ENCODE data around the gene KRTAP5-8.
A peak's percentile ranks its signal among the peaks of the same experiment; 100 is the strongest.
"Not testable (repeated sequence)": the region's sequence is repeated elsewhere in the genome, so short reads cannot be mapped to it uniquely, and the experiment has no call there.

KRTAP5-8 gene

DNA sequence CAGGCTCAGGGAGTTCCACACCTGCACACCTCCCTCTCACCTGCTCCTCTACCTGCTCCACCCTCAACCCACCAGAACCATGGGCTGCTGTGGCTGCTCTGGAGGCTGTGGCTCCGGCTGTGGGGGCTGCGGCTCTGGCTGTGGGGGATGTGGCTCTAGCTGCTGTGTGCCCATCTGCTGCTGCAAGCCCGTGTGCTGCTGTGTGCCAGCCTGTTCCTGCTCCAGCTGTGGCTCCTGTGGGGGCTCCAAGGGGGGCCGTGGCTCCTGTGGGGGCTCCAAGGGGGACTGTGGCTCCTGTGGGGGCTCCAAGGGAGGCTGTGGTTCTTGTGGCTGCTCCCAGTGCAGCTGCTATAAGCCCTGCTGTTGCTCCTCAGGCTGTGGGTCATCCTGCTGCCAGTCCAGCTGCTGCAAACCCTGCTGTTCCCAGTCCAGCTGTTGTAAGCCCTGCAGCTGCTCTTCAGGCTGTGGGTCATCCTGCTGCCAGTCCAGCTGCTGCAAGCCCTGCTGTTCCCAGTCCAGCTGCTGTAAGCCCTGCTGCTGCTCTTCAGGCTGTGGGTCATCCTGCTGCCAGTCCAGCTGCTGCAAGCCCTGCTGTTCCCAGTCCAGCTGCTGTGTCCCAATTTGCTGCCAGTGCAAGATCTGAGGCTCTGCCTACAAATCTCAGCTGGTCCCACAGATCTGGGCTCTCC lies at the start of gene KRTAP5-8:
Gene KRTAP5-8 (plus strand): TSS at position 49 of the 689 bp plus-strand sequence. CDS start 31 bp downstream, at position 80.
- H3K4me2 ChIP-seq (ENCODE audit: low read length); H3K79me2 ChIP-seq (ENCODE audit: low read length); H2AFZ ChIP-seq (ENCODE audit: low read depth, low read length); H3K9ac ChIP-seq (ENCODE audit: low read length); H3K27ac ChIP-seq (ENCODE audit: low read length); H3K27me3 ChIP-seq (ENCODE audit: low read depth, low read length); H3K36me3 ChIP-seq (replicated peaks; ENCODE audit: low read depth, low read length); H3K9me3 ChIP-seq (ENCODE audit: insufficient read depth, low read length); H3K4me3 ChIP-seq (ENCODE audit: low read length); H4K20me1 ChIP-seq (ENCODE audit: insufficient read depth, low read length): not testable (repeated sequence)
- H3K4me1 ChIP-seq (ENCODE audit: low read length), result peaks cover 14% of the 10 kb centered on the region

- Histone ChIP-seq H3K27me3 (ENCODE audit: low read depth, low read length) (no peaks in the 10 kb centered on the region), H3K9me3 (ENCODE audit: insufficient read depth, low read length) (no peaks in the 10 kb centered on the region), H3K36me3 (replicated peaks; ENCODE audit: low read depth, low read length) (peaks cover 40% of the 10 kb centered on the region), H3K27ac (ENCODE audit: low read length) (no peak overlapping the region), H3K4me1 (ENCODE audit: low read length) (peaks cover 12% of the 10 kb centered on the region), H3K4me2 (ENCODE audit: low read length) (peak overlapping the region; percentile 46), H4K20me1 (ENCODE audit: insufficient read depth, low read length) (0 out of 2 replicates have a peak, but pooled peaks cover 2% of the 10 kb centered on the region), H3K4me3 (ENCODE audit: low read length) (no peak overlapping the region), H2AFZ (ENCODE audit: low read depth, low read length) (no peak overlapping the region), H3K9ac (ENCODE audit: low read length) (no peak overlapping the region), H3K79me2 (ENCODE audit: low read length) (no peaks in the 10 kb centered on the region)
- no peak for TF ChIP-seq EZH2phosphoT487 (IDR thresholded peaks at IDR 0.05; ENCODE audit: low read depth)
- TF ChIP-seq CTCF (IDR thresholded peaks at IDR 0.05; ENCODE audit: low read depth, low read length), result no peak
These were observed 49.0 kb upstream of the KRTAP5-8 start for GRCh38 chr11:71488681-71489270.

- Histone ChIP-seq H3K9ac (ENCODE audit: low read length) (no peak overlapping the region; the same call in 1 of the 2 replicates), H4K20me1 (ENCODE audit: insufficient read depth, low read length) (no peaks in the 10 kb centered on the region), H3K4me3 (ENCODE audit: low read length) (no peak overlapping the region), H3K36me3 (replicated peaks; ENCODE audit: low read depth, low read length) (peaks cover 37% of the 10 kb centered on the region), H2AFZ (ENCODE audit: low read depth, low read length) (no peak overlapping the region), H3K4me1 (ENCODE audit: low read length) (peaks cover 12% of the 10 kb centered on the region), H3K9me3 (ENCODE audit: insufficient read depth, low read length) (no peaks in the 10 kb centered on the region), H3K4me2 (ENCODE audit: low read length) (peak overlapping the region; percentile 46), H3K27me3 (ENCODE audit: low read depth, low read length) (no peaks in the 10 kb centered on the region), H3K79me2 (ENCODE audit: low read length) (no peaks in the 10 kb centered on the region), H3K27ac (ENCODE audit: low read length) (no peak overlapping the region)
- no peak for TF ChIP-seq CTCF (IDR thresholded peaks at IDR 0.05; ENCODE audit: low read depth, low read length)
- TF ChIP-seq EZH2phosphoT487 (IDR thresholded peaks at IDR 0.05; ENCODE audit: low read depth), result no peak
These were observed 48.3 kb upstream of the KRTAP5-8 start for GRCh38 chr11:71489311-71490043.

DNA sequence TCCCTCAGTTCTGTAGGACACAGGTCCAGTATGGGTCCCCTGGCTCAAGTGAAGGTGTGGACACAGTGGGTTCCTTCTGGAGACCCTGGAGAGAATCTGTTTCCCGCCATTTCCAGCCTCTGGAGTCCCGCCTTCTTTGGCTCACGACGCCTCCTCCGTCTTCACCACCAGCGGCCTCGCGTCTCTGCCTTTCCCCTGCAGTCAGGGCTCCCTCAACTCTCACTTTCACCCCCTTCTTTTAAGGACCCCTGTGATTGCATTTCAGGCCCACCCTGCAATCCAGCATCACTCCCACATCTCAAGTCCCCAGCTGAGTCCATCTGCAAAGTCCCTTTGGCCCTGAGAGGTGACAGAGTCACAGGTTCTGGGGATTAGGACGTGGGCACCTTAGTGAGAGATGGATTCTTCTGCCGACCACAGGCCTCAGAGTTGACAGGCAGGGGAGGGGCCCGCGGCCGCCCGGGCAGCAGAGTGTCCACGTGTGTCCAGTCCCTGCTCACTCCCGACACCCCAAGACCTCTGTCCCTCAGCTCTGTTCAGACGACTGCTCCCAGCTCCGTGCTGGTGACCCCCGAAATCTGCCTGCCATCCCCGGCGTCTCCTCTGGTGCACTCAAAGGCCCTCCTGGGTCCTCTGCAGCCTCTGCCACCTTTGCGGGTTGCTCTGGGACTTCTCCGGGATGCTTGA lies 47.6 kb upstream of the KRTAP5-8 start:
- Histone ChIP-seq H3K27me3 (ENCODE audit: low read depth, low read length) (no peaks in the 10 kb centered on the region), H2AFZ (ENCODE audit: low read depth, low read length) (no peak overlapping the region), H3K4me2 (ENCODE audit: low read length) (no peak overlapping the region), H3K79me2 (ENCODE audit: low read length) (no peaks in the 10 kb centered on the region), H3K9ac (ENCODE audit: low read length) (no peak overlapping the region), H4K20me1 (ENCODE audit: insufficient read depth, low read length) (no peaks in the 10 kb centered on the region), H3K4me1 (ENCODE audit: low read length) (peaks cover 12% of the 10 kb centered on the region), H3K9me3 (ENCODE audit: insufficient read depth, low read length) (no peaks in the 10 kb centered on the region), H3K27ac (ENCODE audit: low read length) (no peak overlapping the region), H3K4me3 (ENCODE audit: low read length) (no peak overlapping the region), H3K36me3 (replicated peaks; ENCODE audit: low read depth, low read length) (peaks cover 39% of the 10 kb centered on the region)
- TF ChIP-seq EZH2phosphoT487 (IDR thresholded peaks at IDR 0.05; ENCODE audit: low read depth) (no peak), CTCF (IDR thresholded peaks at IDR 0.05; ENCODE audit: low read depth, low read length) (no peak)

Measured in OCI-LY3 (cell line).